ENCODE data around the gene UBE3C. TPM values are rescaled to one million over a fixed set of nuclear protein-coding genes. Genes with fewer than 3 reads are reported as not detected.

Gene UBE3C
- total RNA-seq, 1 donor from 2014 or later = 88.3 TPM

GRCh38 chr7:157177333-157177982, 38.7 kb downstream of the UBE3C start:
- DNase-seq (ENCODE audit: low read depth in 2 of 2) = no peak

DNA sequence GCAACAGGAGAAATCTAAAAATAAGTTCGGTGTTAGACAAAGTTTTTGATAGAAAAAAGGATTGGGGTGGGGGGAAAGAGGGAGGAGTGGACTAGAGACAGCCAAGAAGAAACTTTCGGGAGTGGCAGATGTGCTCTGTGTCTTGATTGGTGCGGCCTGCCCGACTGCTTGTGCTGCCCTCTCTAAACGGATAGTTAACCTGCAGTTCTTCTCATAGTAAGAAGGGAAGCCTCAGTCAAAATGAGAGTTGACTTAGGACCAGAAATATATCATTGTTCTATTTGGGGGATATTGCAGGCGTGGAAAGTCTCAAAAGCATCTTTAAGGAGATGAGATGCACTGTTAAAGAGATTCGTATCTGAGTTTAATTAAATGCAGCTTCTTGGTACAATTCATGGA, 39.3 kb downstream of the UBE3C start:
- no peak for DNase-seq (ENCODE audit: low read depth in 2 of 2)

GRCh38 chr7:157183832-157184231, 45.1 kb downstream of the UBE3C start:
- no peak for DNase-seq (ENCODE audit: low read depth in 2 of 2)

DNA sequence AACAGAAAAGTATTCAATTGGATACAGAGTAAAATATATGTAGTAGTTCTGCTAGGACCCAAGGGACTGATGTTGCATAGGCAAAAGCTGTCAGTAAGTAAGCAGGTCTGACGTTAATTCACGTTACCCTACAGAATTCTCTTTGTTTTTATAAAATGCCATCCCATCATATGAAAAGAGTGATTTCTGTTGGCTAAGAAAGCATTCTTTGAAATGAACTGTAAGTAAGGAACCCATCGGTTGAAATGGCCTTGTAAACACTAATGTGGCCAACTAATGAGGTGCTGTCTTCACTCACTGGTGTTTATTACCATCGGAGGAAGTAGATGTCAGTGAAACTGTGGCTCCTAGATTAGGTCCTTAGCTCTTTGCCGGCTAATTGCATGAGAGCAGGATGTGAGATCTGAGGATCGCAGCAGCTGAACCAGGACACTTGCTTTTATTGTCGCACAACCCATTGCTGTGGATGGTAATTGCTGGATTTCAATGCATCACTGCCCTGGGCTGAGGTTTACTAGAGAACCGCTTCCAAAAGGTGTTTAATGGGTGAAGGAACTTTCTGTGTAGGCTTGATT, 49.5 kb downstream of the UBE3C start:
- no peak for DNase-seq (ENCODE audit: low read depth in 2 of 2)

DNA sequence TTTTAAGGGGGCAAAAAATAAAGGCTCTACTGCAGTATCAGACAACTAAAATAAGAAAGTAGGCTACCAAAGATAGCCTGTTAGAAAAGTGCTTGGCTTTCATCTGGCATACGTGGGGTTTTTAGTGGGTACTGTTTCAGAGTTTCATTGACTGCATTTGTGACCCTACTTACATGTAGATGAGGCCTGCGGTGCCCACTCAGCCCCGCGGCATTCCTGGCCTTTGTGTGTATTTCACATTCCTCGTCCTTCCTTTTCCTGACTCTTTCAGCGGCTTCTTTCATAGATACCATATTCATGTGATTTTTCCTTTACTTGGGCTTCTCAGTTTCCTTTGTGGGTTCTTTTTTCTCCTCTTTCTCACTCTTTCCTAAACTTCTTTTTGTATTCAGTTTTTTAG, 50.7 kb downstream of the UBE3C start:
- DNase-seq (ENCODE audit: low read depth in 2 of 2) = peak in 1 of 2 donors; percentile 21

DNA sequence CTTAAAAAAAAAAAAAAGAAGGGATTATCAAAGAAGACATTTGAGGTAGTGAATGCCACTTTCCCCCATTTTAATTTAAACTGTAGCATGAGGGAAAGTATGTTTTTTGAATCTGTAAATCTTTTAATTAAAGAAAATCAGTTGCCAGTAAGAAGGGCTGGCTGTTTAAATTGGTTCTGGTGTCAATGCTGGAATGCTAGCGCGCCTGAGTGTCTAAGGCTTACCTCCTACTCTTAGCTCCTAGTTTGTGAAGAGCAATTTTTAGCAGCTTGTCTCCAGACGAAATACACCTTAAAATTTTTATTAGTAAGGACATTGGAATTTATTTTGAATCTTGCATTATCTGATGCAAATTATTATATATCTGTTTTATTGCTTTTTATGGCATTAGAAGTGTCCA, 54.1 kb downstream of the UBE3C start:
- DNase-seq (ENCODE audit: low read depth in 2 of 2) = no peak

DNA sequence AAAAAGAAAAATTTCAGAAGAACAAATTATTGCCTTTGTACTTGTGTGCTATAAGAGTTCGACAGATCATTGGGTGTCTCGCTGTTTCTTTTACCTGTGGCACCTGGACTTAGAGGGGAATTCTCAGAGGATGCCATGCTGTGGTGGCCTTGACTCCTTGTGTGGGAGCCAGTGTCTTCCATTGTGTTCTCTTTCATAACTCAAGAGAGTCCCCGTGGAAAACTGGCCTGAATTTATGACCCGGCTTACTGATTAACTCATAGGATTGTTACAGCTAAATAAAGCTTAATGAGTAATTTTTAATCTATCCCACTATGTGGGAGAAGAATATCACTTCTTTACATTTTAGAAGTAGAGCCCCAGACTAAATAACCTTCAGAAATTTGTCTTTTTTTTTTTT, 54.5 kb downstream of the UBE3C start:
- DNase-seq (ENCODE audit: low read depth in 2 of 2) = no peak

- no peak for DNase-seq (ENCODE audit: low read depth in 2 of 2)
These were observed 56.2 kb downstream of the UBE3C start for GRCh38 chr7:157194948-157195347.

DNA sequence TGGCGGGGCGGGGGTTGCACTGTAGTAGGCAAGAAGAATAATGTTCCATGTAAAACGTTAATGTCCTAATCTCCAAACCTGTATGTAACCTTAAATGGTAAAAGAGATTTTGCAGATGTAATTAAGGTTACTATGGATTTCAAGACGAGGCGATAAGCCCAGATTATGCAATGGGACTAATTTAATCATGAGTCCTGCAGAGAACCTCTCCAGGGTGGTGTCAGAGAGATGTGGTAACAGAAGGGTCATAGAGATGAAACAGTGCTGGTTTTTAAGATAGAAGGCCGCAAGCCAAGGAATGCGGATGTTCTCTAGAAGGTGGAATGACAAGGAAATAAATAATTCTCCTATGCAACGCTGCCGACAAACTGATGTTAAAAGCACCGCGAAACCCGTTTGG, 57.1 kb downstream of the UBE3C start:
- DNase-seq (ENCODE audit: low read depth in 2 of 2) = no peak

GRCh38 chr7:157204134-157204533, 65.4 kb downstream of the UBE3C start:
- DNase-seq (ENCODE audit: low read depth in 2 of 2) = no peak

- DNase-seq (ENCODE audit: low read depth in 2 of 2) = no peak
These were observed 66.7 kb downstream of the UBE3C start for GRCh38 chr7:157205438-157205837.

GRCh38 chr7:157208571-157209413, 70.1 kb downstream of the UBE3C start:
- peak in 1 of 2 donors; percentile 40 for DNase-seq (ENCODE audit: low read depth in 2 of 2)

DNA sequence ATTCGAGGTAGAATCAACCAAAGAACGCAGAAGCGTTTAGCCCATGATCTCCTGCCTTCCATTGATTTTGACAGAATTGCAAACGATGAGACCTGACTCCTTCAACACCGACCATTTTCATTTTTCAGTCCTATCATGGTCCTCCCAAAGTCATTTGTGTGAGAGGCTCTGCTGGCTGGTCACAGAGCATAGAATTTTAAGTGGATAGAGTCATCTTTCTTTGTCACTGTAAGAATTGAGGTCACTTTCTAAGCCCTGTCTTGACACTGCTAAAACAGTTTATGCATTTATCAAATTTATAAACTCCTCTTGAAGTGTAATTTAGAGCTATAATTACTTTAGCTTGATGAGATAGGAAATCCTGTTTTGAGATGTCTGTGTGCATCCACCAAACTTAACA, 72.0 kb downstream of the UBE3C start:
- no peak for DNase-seq (ENCODE audit: low read depth in 2 of 2)

DNA sequence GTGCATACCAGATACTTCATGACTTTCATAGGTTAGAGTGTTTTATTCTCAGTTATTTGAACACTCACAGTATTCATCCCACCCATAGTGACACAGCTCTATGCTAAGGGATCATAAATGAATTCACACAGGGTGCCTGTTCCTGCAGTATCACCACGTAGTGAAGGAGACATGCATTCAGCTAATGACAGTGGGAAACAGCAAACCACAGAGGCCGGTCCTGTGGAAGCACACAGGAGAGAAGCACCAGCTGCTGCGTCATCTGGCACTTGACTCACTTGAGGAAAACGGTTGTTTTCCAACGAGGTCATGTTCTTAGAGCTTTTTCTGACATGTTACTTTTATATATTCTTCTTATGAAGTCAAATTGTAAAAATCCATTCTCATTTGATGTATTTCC, 73.0 kb downstream of the UBE3C start:
- peak in 1 of 2 donors; percentile 60 for DNase-seq (ENCODE audit: low read depth in 2 of 2)

DNA sequence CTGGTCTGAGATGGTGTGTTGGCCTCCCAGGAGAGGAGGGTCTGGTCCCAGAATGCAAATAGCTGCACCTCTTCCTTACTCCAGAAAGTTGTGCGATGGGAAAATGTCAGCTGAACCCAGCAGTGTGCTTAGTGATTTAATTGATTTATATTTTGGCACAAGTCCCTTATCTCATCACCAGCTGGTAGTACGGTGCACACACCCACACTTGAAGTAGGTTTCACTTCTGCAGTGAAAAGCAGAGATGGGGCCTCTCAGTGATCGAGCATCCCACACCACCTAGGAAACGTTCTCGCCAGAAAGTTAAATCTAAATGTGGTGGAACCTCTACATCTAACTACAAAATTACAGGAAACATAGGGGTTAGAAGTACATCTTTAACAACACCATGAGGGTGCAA, 80.4 kb downstream of the UBE3C start:
- DNase-seq (ENCODE audit: low read depth in 2 of 2) = no peak

GRCh38 chr7:157220916-157221569, 82.3 kb downstream of the UBE3C start:
- no peak for DNase-seq (ENCODE audit: low read depth in 2 of 2)

DNA sequence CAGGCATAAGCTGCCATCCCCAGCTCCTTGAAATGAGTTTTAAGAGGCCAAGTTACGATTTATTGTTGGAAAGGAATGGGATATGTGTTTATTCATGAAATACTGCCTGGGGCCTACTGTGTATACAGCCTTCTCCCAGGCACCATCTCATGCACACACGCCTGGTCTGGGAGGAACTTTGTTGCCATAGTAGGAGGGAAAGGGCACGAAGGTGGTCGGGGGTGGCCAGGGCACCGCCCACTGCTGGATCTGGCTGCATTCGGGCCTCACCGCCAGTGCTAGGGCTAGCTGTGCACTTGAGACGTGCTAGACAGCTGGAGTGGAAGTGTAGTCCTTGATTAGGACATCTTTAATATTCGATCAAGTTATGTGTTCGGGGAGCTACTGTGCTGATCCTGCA, 84.0 kb downstream of the UBE3C start:
- DNase-seq (ENCODE audit: low read depth in 2 of 2) = no peak

DNA sequence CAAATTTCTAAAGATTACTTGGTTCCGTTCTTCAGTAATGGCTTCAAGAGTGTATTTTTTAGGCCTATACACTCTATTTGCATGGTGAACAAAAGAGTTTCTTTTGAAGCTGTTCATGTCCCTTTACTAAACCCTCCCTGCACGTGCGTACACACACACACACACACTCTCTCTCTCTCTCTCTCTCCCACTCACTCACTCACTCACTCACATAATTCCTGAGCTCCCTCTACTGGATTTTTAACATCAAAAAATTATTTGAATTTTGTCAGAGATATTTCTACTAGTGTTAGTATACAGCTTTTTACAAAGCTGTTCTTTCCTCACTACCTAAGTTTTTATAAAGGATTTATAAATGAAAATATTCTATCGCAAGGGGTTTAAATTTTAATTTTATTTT, 85.9 kb downstream of the UBE3C start:
- DNase-seq (ENCODE audit: low read depth in 2 of 2) = peak in 1 of 2 donors; percentile 71

DNA sequence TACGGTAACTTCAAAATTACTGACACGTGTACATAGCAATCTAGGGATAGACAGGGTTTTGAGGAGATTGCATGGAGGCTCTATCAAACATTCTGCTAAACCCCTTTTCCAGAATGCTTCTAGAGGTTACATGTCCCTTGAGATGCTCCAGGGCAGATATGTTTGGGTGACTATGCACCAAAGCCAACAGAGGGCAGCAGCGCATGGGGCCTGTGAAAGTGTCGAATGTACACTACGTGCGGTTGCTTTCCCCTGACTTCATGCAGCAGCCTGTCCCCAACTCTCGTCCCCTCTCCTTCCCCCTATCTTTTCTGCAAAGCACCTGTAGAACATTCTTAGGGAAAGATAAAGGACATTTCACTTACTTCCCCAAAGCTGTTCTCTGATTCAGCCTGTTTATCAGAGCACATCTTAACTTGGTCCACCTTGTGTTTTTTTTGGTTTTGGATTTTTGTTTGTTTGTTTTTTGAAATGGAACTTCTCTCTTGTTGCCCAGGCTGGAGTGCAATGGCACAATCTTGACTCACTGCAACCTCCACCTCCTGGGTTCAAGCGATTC, 90.2 kb downstream of the UBE3C start:
- peak; percentile 49 to 66 for DNase-seq (ENCODE audit: low read depth in 2 of 2)

DNA sequence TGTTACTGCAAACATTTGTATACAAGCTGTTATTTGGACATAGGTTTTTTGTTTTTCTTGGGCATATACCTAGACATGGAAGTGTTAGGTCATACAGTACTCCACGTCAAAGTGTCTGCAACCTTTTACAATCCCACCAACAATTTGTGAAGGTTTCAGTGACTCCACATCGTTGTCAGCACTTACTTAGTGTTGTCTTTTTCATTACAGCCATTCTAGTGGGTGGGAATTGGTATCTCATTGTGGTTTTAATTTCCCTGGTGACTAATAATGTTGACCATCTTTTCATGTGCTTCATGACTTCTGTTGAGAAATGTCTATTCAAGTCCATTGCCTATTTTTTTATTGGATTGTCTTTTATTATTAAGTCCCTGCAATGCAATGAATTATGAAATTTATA, 95.0 kb downstream of the UBE3C start:
- peak in 1 of 2 donors; percentile 55 for DNase-seq (ENCODE audit: low read depth in 2 of 2)

DNA sequence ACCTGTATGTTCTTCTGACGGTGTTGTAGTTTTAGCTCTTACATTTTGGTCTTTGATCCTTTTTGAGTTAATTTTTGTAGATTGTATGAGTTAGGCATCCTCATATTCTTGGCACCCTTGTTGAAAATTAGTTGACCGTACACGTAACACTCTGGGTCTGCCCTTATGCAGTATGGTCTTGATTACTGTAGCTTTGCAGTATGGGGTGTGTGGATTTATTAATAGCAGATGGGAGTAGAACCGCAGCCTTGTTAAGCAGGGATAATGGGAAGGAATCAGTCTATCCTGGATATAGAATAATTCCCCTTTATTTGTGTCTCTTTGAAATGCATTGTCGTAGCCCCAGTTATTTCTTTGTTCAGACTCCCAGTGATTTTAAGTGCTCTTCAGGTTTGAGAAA, 95.5 kb downstream of the UBE3C start:
- DNase-seq (ENCODE audit: low read depth in 2 of 2) = no peak

Data from lung microvascular endothelial cell (primary cell).